GM18873 (cell line): ENCODE data around the gene SPOCK3.
"Not testable (repeated sequence)": the region's sequence is repeated elsewhere in the genome, so short reads cannot be mapped to it uniquely, and the experiment has no call there.

Experiments used
- ATAC-seq: cut with Tn5 transposase; IDR thresholded peaks from one replicate; pipeline ENCODE4 v1.9.1; 2021; ENCODE audit warnings: mild to moderate bottlenecking, moderate library complexity, moderate number of reproducible peaks; ENCODE audit not compliant: unreplicated experiment, low FRiP score

Gene SPOCK3

DNA sequence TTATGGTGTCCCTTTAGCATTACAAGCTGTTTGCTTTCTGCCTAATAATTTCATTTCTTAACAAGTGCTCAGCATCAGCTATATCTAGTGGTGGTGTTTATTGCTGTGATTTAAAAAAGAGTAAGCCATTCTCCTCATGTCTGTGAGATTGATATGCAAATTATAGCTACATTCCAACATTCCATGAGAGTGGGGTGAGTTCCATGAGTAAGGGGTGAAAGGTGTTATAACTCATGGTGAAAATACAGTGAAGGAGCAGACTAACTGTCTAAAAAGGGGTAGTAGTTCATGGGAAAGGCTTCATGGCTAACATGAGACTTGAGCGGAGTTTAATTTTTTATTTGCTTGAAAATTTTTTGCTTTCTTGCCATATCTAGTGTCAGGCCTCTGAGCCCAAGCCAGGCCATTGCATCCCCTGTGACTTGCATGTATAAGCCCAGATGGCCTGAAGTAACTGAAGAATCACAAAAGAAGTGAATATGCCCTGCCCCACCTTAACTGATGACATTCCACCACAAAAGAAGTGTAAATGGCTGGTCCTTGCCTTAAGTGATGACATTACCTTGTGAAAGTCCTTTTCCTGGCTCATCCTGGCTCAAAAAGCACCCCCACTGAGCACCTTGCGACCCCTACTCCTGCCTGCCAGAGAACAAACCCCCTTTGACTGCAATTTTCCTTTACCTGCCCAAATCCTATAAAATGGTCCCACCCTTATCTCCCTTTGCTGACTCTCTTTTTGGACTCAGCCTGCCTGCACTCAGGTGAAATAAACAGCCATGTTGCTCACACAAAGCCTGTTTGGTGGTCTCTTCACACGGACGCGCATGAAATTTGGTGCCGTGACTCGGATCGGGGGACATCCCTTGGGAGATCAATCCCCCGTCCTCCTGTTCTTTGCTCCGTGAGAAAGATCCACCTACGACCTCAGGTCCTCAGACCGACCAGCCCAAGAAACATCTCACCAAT is 518.3 kb downstream of the SPOCK3 start:
- not testable (repeated sequence) for ATAC-seq

DNA sequence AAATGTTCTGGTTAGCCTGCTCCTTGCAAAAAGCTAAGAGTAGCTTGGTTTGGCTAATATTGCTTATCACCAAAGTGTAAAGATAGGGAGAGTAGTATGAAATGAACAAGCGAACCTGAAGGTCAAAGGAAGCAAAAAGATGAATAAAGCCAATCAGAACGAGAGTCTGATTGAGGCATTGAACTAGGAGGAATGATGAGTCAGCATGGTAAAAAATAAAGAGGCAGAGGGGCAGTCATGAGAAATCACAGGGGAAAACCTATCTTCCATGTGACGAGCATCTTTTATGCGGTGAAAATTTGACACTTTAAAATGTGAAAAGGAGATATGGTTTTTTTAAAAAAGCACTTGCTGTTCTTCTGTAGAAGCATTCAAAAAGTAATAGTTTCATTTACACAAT is 533.7 kb downstream of the SPOCK3 start:
- no peak for ATAC-seq

DNA sequence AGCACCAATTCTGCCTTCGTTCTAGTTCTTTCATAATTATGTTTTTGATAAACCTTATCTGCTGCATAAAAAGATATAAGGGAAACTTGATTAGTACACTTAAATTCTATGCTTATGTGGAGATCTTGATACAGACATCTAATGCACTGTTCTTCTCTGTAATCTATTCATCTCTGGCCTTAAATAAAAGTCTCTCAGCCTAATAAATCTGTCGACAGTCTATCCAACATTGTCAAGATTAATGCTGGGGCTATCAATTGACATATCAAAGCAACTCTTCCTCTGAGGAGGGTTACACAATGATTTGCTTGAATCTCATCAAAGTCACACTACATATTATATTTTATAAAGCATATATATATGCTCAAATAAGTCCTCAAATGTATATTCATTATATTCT is 545.5 kb downstream of the SPOCK3 start:
- ATAC-seq = no peak

DNA sequence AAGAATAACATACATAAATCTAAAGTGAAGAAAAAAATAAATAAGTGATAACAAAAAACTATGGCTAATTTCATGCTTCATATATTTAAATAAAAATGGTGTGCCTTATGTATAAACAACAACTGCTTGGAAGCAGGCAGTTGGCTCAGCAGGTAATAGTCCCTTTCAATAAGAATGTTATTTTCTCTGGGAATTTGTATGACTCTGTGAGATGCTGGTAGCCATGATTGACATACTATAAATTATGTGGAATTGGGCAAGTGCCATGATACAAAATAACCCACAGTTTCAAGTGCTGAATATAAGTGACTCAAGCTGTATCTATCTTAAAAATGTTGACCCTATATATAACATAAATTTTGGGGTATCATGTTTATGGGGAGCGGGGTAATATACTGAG is 546.5 kb downstream of the SPOCK3 start:
- no peak for ATAC-seq
